ENCODE measurements around the gene BAHCC1. TPM values are rescaled to one million over a fixed set of nuclear protein-coding genes. Genes with fewer than 3 reads are reported as not detected.
A peak's percentile ranks its signal among the peaks of the same experiment; 100 is the strongest.

The BAHCC1 gene
- total and polyA plus RNA-seq, 4 donors = 3.9 to 49.3 (median 19.8) TPM

- WGBS, 2 donors = 0% methylated on average over 44 to 63 of the region's 63 CpGs
- Histone ChIP-seq H3K9me3 (ENCODE audit: control insufficient read depth, low read length) (no peaks in the 10 kb centered on the region), H3K4me3 (ENCODE audit: low read length in 2 of 2) (peak overlapping the region; percentile 77 to 90), H3K27me3 (ENCODE audit: control insufficient read depth in 1 of 2, insufficient read depth in 2 of 2, low read length in 1 of 2) (no peaks in the 10 kb centered on the region), H3K27ac (ENCODE audit: low read depth in 1 of 2, low read length in 2 of 2) (peak overlapping the region; percentile 52 to 81), H3K4me1 (ENCODE audit: control insufficient read depth in 1 of 2, insufficient read depth in 2 of 2, low read length in 2 of 2) (no peaks in the 10 kb centered on the region), H3K36me3 (ENCODE audit: control insufficient read depth in 1 of 2, insufficient read depth in 2 of 2, low read length in 1 of 2) (no peaks in the 10 kb centered on the region)
- peak; percentile 79 for ATAC-seq (ENCODE audit: low FRiP score)
- peak; percentile 100 for DNase-seq
- intact Hi-C loops (cut with DNase I) = loop anchor here (2.0 to 10.0 kb wide), 4 partner anchors 35 to 211 kb away; partner anchors contain the start of gene SLC38A10 (in 2 of the 2)
Observed at GRCh38 chr17:81393684-81394376, 1.4 kb upstream of the BAHCC1 start.

GRCh38 chr17:81394377-81394920 is 808 bp upstream of the BAHCC1 start:
- Histone ChIP-seq H3K9me3 (ENCODE audit: control insufficient read depth, low read length) (no peaks in the 10 kb centered on the region), H3K36me3 (ENCODE audit: control insufficient read depth in 1 of 2, insufficient read depth in 2 of 2, low read length in 1 of 2) (no peaks in the 10 kb centered on the region), H3K27me3 (ENCODE audit: control insufficient read depth in 1 of 2, insufficient read depth in 2 of 2, low read length in 1 of 2) (no peaks in the 10 kb centered on the region), H3K27ac (ENCODE audit: low read depth in 1 of 2, low read length in 2 of 2) (peak overlapping the region in 1 of 2 donors; percentile 66), H3K4me1 (ENCODE audit: control insufficient read depth in 1 of 2, insufficient read depth in 2 of 2, low read length in 2 of 2) (no peaks in the 10 kb centered on the region), H3K4me3 (ENCODE audit: low read length in 2 of 2) (peak overlapping the region in 1 of 2 donors; percentile 17)
- DNase-seq (no peak), ATAC-seq (ENCODE audit: low FRiP score) (no peak)
- 1 to 2% methylated on average over 16 of the region's 16 CpGs for WGBS, 2 donors
- intact Hi-C loops (cut with DNase I) = loop anchor here (2.0 to 10.0 kb wide), 4 partner anchors 34 to 210 kb away; partner anchors contain the start of gene SLC38A10 (in 2 of the 2)

GRCh38 chr17:81395600-81396277 is 482 bp downstream of the BAHCC1 start:
- DNase-seq (no peak), ATAC-seq (ENCODE audit: low FRiP score) (no peak)
- H3K9me3 ChIP-seq (ENCODE audit: control insufficient read depth, low read length) = no peaks in the 10 kb centered on the region
- H3K4me1 ChIP-seq (ENCODE audit: control insufficient read depth in 1 of 2, insufficient read depth in 2 of 2, low read length in 2 of 2) = no peaks in the 10 kb centered on the region
- intact Hi-C loops (cut with DNase I) = loop anchor here (2.0 to 10.0 kb wide), 4 partner anchors 33 to 209 kb away; no protein-coding TSS in a partner anchor
- peak overlapping the region; percentile 37 to 87 for H3K27ac ChIP-seq (ENCODE audit: low read depth in 1 of 2, low read length in 2 of 2)
- H3K27me3 ChIP-seq (ENCODE audit: control insufficient read depth in 1 of 2, insufficient read depth in 2 of 2, low read length in 1 of 2) = no peaks in the 10 kb centered on the region
- peak overlapping the region; percentile 66 to 76 for H3K4me3 ChIP-seq (ENCODE audit: low read length in 2 of 2)
- no peaks in the 10 kb centered on the region for H3K36me3 ChIP-seq (ENCODE audit: control insufficient read depth in 1 of 2, insufficient read depth in 2 of 2, low read length in 1 of 2)
- WGBS, 2 donors = 0 to 1% methylated on average over 37 to 43 of the region's 43 CpGs

GRCh38 chr17:81396278-81396721 is 1.0 kb downstream of the BAHCC1 start:
- no peak for DNase-seq
- no peaks in the 10 kb centered on the region for H3K4me1 ChIP-seq (ENCODE audit: control insufficient read depth in 1 of 2, insufficient read depth in 2 of 2, low read length in 2 of 2)
- WGBS, 2 donors = 0 to 1% methylated on average over 41 to 54 of the region's 54 CpGs
- H3K36me3 ChIP-seq (ENCODE audit: control insufficient read depth in 1 of 2, insufficient read depth in 2 of 2, low read length in 1 of 2) = no peaks in the 10 kb centered on the region
- intact Hi-C loops (cut with DNase I) = loop anchor here (2.0 to 10.0 kb wide), 2 partner anchors 115 to 209 kb away; no protein-coding TSS in a partner anchor
- no peak for ATAC-seq (ENCODE audit: low FRiP score)
- H3K9me3 ChIP-seq (ENCODE audit: control insufficient read depth, low read length) = no peaks in the 10 kb centered on the region
- H3K27ac ChIP-seq (ENCODE audit: low read depth in 1 of 2, low read length in 2 of 2) = peak overlapping the region; percentile 37 to 87
- peak overlapping the region; percentile 66 to 76 for H3K4me3 ChIP-seq (ENCODE audit: low read length in 2 of 2)
- H3K27me3 ChIP-seq (ENCODE audit: control insufficient read depth in 1 of 2, insufficient read depth in 2 of 2, low read length in 1 of 2) = no peaks in the 10 kb centered on the region

GRCh38 chr17:81396722-81397313 is 1.6 kb downstream of the BAHCC1 start:
- 0 to 1% methylated on average over 37 to 61 of the region's 61 CpGs for WGBS, 2 donors
- Histone ChIP-seq H3K27me3 (ENCODE audit: control insufficient read depth in 1 of 2, insufficient read depth in 2 of 2, low read length in 1 of 2) (no peaks in the 10 kb centered on the region), H3K27ac (ENCODE audit: low read depth in 1 of 2, low read length in 2 of 2) (peak overlapping the region; percentile 37 to 87), H3K9me3 (ENCODE audit: control insufficient read depth, low read length) (no peaks in the 10 kb centered on the region), H3K4me1 (ENCODE audit: control insufficient read depth in 1 of 2, insufficient read depth in 2 of 2, low read length in 2 of 2) (no peaks in the 10 kb centered on the region), H3K4me3 (ENCODE audit: low read length in 2 of 2) (peak overlapping the region; percentile 66 to 76), H3K36me3 (ENCODE audit: control insufficient read depth in 1 of 2, insufficient read depth in 2 of 2, low read length in 1 of 2) (no peaks in the 10 kb centered on the region)
- DNase-seq = no peak
- ATAC-seq (ENCODE audit: low FRiP score) = no peak
- intact Hi-C loops (cut with DNase I) = loop anchor here (1.0 to 10.0 kb wide), 3 partner anchors 114 to 208 kb away; no protein-coding TSS in a partner anchor

- ATAC-seq (ENCODE audit: low FRiP score) = no peak
- intact Hi-C loops (cut with DNase I) = loop anchor here (1.0 to 10.0 kb wide), 3 partner anchors 113 to 207 kb away; no protein-coding TSS in a partner anchor
Observed at GRCh38 chr17:81397314-81398175, 2.3 kb downstream of the BAHCC1 start.

GRCh38 chr17:81398176-81398831 is 3.0 kb downstream of the BAHCC1 start:
- no peaks in the 10 kb centered on the region for H3K27me3 ChIP-seq (ENCODE audit: control insufficient read depth in 1 of 2, insufficient read depth in 2 of 2, low read length in 1 of 2)
- peak overlapping the region; percentile 1 to 87 for H3K27ac ChIP-seq (ENCODE audit: low read depth in 1 of 2, low read length in 2 of 2)
- ATAC-seq (ENCODE audit: low FRiP score) (no peak), DNase-seq (peak in 1 of 2 donors; percentile 71)
- WGBS, 2 donors = 4 to 8% methylated on average over 46 to 48 of the region's 48 CpGs
- H3K4me1 ChIP-seq (ENCODE audit: control insufficient read depth in 1 of 2, insufficient read depth in 2 of 2, low read length in 2 of 2) = peaks cover 0 to 4% of the 10 kb centered on the region in 2 donors
- H3K4me3 ChIP-seq (ENCODE audit: low read length in 2 of 2) = peak overlapping the region; percentile 76 to 87
- no peaks in the 10 kb centered on the region for H3K9me3 ChIP-seq (ENCODE audit: control insufficient read depth, low read length)
- intact Hi-C loops (cut with DNase I) = loop anchor here in 1 of 2 donors (10.0 kb wide), 1 partner anchor 206 kb away; no protein-coding TSS in a partner anchor
- H3K36me3 ChIP-seq (ENCODE audit: control insufficient read depth in 1 of 2, insufficient read depth in 2 of 2, low read length in 1 of 2) = no peaks in the 10 kb centered on the region

More at GRCh38 chr17:81397314-81398175, 2.3 kb downstream of the BAHCC1 start:
- Histone ChIP-seq H3K4me3 (ENCODE audit: low read length in 2 of 2) (peak overlapping the region; percentile 66 to 76), H3K27me3 (ENCODE audit: control insufficient read depth in 1 of 2, insufficient read depth in 2 of 2, low read length in 1 of 2) (no peaks in the 10 kb centered on the region), H3K27ac (ENCODE audit: low read depth in 1 of 2, low read length in 2 of 2) (peak overlapping the region; percentile 37 to 87), H3K9me3 (ENCODE audit: control insufficient read depth, low read length) (no peaks in the 10 kb centered on the region), H3K36me3 (ENCODE audit: control insufficient read depth in 1 of 2, insufficient read depth in 2 of 2, low read length in 1 of 2) (no peaks in the 10 kb centered on the region), H3K4me1 (ENCODE audit: control insufficient read depth in 1 of 2, insufficient read depth in 2 of 2, low read length in 2 of 2) (no peaks in the 10 kb centered on the region)
- no peak for DNase-seq
- 2 to 3% methylated on average over 47 to 49 of the region's 49 CpGs for WGBS, 2 donors
